Bronchial smooth muscle cell (primary cell): ENCODE results near the gene CABS1. TPM values are rescaled to one million over a fixed set of nuclear protein-coding genes. Genes with fewer than 3 reads are reported as not detected.

Experiments used
- total RNA-seq: library from RNA; depleted of rRNA; stranded (reverse); fragments of >200 nt; gene quantifications from 2 replicates; pipeline ENCODE4 v1.2.1, GENCODE V29; 2014

The CABS1 gene
- total RNA-seq: not detected in 2 replicates

DNA sequence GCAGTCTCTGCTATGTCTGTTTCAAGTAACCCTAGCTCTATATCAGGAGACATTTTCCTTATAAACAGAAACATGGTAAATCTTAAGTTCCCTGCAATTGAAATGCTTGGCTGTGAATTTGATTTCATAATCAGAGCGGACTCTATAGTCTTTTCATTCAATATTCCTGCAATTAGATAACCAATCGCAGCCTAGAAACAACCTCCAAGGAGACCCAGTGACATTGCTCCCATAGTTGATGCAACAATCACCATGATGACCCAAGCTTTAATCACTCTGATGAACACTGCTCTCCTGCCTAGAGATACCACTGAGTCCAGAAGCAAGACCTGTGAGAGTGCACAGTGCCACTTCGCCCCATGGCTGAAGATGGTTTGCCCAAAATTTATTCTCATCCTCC lies at the start of gene CABS1:
Gene CABS1, plus strand, starts transcription at position 301 of the 400 bp plus-strand sequence. Its CDS starts 59 bp downstream, at position 360.

DNA sequence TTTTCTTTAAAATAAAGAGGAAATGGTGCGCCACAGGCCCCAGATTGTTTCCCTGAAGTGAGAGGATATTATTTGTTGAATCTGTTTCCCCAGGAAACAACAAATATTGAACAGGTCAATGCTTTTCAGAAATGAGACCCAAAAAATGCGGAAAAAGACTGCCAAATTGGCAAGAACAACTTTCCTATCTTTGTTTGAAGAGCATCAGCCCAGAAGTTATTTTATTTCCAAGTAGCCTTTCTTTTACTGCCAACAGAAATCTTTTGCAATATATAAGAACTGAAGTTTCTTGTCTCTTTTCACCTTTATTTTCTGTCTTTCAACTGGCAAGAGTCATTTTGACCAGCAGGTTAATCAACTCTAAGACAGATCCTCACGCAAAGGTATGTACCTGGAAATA lies 25.7 kb downstream of the CABS1 start, which contains the start of gene SMR3A:
Gene SMR3A, plus strand, starts transcription at position 301 of the 400 bp plus-strand sequence. CDS start 1,356 bp downstream, outside the sequence.

DNA sequence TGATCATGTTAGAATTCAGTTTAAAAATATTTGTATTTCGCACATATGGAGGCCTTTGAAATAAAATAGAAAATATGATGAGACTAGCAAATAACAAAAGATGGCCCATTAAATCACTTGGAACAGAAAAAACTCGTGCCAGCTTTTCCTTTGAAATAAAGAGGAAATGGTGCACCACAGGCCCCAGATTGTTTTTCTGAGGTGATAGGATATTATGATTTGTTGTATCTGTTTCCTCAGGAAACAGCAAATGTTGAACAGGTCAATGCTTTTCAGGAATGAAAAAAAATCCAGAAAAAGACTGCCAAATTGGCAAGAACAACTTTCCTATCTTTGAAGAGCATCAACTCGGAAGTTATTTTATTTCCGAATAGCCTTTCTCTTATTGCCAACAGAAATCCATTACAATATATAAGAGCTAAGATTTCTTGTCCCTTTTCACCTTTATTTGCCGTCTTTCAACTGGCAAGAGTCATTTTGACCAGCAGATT lies 48.0 kb downstream of the CABS1 start, which contains the start of gene SMR3B:
Gene SMR3B, plus strand, starts transcription at position 441 of the 491 bp plus-strand sequence. CDS start 1,380 bp downstream, outside the sequence.

Other genes starting within 250 kb of the CABS1 start
- gene PRR27, start 180.7 kb upstream of the CABS1 start, total RNA-seq: not detected in 2 replicates
- gene ODAM, start 139.3 kb upstream of the CABS1 start, total RNA-seq: not detected in 2 replicates
- not detected in 2 replicates for gene FDCSP, start 108.9 kb upstream of the CABS1 start, total RNA-seq
- not detected in 2 replicates for gene CSN3, start 92.4 kb upstream of the CABS1 start, total RNA-seq
- gene SMR3A, start 25.8 kb downstream of the CABS1 start, total RNA-seq: not detected in 2 replicates
- not detected in 2 replicates for gene SMR3B, start 48.1 kb downstream of the CABS1 start, total RNA-seq
- not detected in 2 replicates for gene OPRPN, start 63.0 kb downstream of the CABS1 start, total RNA-seq
- not detected in 2 replicates for gene MUC7, start 137.2 kb downstream of the CABS1 start, total RNA-seq
- not detected in 2 replicates for gene AMTN, start 183.6 kb downstream of the CABS1 start, total RNA-seq